Right lobe of liver (tissue), 4 donors: Measurements from ENCODE around the gene DPYD.

Experiments used
- POLR2A ChIP-seq: fragments of 450-650 bp; IDR thresholded peaks from one replicate; pipeline ENCODE4 v1.6.1; 2017; ENCODE audit warnings: antibody characterized with exemption, mild to moderate bottlenecking
- TF ChIP-seq, protein P1 (sequence below), 4 donors: fragments of 200-600 bp in 3 of 4; fragments of 450-650 bp in 1 of 4; IDR thresholded peaks; one replicate each; pipeline versions ENCODE4 v1.5.1 to v1.8.0; 2016 to 2022; ENCODE audit warnings: antibody characterized with exemption in 4 of 4, mild to moderate bottlenecking in 2 of 4
- donor health status: DM: no; HTN: no; CAD: no.
- donor health status: DM: no; HTN: no; CAD: no.
- donor health status: DM: no; HTN: yes; CAD: no.

DNA sequence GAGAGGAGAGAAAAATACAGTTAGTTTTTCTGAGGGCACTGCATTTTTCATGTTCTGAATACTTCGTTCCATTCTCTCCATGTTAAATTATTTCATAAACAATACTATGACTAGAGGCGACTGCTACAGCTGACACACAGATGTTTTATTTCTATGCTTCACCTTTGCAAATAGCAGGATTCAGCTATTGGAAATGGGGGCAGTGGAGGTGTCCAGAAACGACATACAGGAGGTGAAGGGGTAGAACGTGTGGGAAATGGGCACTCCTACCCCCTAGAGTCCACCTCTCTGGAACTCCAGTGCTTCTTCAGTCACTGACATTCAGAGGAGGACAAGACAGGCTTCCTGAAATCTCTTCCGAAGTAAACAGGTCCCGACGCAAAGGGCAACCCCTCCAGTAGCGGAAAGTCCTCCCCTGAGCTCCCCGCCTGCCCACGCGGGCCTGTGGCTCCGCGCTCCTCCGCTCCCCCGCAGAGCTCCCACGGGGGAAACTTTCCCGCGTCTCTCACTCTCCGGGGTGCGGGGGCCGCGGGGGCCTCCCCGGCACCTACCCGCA is 480 bp downstream of the DPYD start:
- TF ChIP-seq, protein P1, sequence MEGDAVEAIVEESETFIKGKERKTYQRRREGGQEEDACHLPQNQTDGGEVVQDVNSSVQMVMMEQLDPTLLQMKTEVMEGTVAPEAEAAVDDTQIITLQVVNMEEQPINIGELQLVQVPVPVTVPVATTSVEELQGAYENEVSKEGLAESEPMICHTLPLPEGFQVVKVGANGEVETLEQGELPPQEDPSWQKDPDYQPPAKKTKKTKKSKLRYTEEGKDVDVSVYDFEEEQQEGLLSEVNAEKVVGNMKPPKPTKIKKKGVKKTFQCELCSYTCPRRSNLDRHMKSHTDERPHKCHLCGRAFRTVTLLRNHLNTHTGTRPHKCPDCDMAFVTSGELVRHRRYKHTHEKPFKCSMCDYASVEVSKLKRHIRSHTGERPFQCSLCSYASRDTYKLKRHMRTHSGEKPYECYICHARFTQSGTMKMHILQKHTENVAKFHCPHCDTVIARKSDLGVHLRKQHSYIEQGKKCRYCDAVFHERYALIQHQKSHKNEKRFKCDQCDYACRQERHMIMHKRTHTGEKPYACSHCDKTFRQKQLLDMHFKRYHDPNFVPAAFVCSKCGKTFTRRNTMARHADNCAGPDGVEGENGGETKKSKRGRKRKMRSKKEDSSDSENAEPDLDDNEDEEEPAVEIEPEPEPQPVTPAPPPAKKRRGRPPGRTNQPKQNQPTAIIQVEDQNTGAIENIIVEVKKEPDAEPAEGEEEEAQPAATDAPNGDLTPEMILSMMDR (IDR thresholded peaks at IDR 0.05): no peak
- no peak for TF ChIP-seq POLR2A
